Measurements from ENCODE around the gene GNA12. TPM values are rescaled to one million over a fixed set of nuclear protein-coding genes. Genes with fewer than 3 reads are reported as not detected.

Gene GNA12
- total and polyA plus RNA-seq, 2 experiments from 2014 or later: 28.4 to 40.2 TPM

DNA sequence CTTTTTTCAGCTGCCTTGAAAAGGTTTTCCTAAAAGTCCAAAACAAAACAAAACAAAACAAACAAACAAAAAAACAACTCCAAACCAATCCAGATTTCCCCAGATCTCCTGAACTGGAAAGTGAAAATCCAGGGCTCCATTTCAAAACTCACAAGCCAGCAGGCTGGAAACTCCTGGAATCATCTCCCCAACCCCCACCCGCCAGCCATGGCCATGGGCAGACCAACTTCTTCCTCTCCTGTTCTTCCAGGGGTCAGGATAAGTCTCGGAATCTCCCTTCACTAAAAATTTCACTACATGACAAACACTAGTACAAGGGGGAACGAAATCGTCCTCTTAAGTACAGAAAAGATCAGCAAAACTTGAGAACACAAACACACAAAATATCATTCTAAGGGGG is 40.4 kb downstream of the GNA12 start:
- DNase-seq (ENCODE audit: low spot score): no peak
- Histone ChIP-seq H3K4me2 (peak overlapping the region; percentile 71), H3K4me1 (ENCODE audit: insufficient read depth) (peaks cover 62% of the 10 kb centered on the region), H4K20me1 (ENCODE audit: insufficient read depth, poor library complexity, severe bottlenecking) (no peaks in the 10 kb centered on the region), H3K27me3 (no peaks in the 10 kb centered on the region), H3K36me3 (replicated peaks; ENCODE audit: insufficient read depth, low read depth) (no peaks in the 10 kb centered on the region), H2AFZ (no peak overlapping the region), H3K9me3 (ENCODE audit: low read depth) (no peaks in the 10 kb centered on the region), H3K9me2 (replicated peaks; ENCODE audit: insufficient read depth) (no peaks in the 10 kb centered on the region), H3K27ac (peak overlapping the region; percentile 97), H3K79me2 (peaks cover 74% of the 10 kb centered on the region), H3K4me3 (no peak overlapping the region)
- 90% methylated on average over 4 of the region's 4 CpGs for WGBS (ENCODE audit: low lambda C conversion rate, missing lambda C conversion rate)
- TF ChIP-seq EZH2 (IDR thresholded peaks at IDR 0.05; ENCODE audit: borderline replicate concordance) (no peak), EZH2phosphoT487 (IDR thresholded peaks at IDR 0.05; ENCODE audit: low read depth, severe bottlenecking, unreplicated experiment) (no peak)
- TF ChIP-seq, protein P1, sequence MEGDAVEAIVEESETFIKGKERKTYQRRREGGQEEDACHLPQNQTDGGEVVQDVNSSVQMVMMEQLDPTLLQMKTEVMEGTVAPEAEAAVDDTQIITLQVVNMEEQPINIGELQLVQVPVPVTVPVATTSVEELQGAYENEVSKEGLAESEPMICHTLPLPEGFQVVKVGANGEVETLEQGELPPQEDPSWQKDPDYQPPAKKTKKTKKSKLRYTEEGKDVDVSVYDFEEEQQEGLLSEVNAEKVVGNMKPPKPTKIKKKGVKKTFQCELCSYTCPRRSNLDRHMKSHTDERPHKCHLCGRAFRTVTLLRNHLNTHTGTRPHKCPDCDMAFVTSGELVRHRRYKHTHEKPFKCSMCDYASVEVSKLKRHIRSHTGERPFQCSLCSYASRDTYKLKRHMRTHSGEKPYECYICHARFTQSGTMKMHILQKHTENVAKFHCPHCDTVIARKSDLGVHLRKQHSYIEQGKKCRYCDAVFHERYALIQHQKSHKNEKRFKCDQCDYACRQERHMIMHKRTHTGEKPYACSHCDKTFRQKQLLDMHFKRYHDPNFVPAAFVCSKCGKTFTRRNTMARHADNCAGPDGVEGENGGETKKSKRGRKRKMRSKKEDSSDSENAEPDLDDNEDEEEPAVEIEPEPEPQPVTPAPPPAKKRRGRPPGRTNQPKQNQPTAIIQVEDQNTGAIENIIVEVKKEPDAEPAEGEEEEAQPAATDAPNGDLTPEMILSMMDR (IDR thresholded peaks at IDR 0.05; ENCODE audit: poor library complexity): no peak

DNA sequence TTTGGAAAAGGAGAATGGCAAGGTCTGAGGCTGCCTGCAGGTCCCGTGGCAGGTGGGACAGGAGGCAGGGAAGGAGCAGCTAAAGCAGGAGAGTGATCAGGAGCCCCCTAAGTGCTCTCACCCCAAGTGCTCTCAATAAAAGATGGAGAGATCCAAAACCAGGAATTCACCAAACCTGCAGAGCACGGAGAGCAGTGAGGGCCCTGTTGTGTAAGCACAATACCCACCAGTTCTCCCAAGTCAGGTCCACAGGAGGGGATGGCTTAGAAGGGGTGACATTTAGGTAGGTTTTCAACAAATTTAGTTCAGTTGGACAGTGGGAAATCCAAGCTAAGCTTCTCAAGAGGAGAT is 40.8 kb downstream of the GNA12 start:
- Histone ChIP-seq H4K20me1 (ENCODE audit: insufficient read depth, poor library complexity, severe bottlenecking) (no peaks in the 10 kb centered on the region), H3K4me1 (ENCODE audit: insufficient read depth) (peaks cover 62% of the 10 kb centered on the region), H3K9me2 (replicated peaks; ENCODE audit: insufficient read depth) (no peaks in the 10 kb centered on the region), H2AFZ (peak overlapping the region; percentile 31), H3K9me3 (ENCODE audit: low read depth) (no peaks in the 10 kb centered on the region), H3K4me3 (no peak overlapping the region), H3K36me3 (replicated peaks; ENCODE audit: insufficient read depth, low read depth) (no peaks in the 10 kb centered on the region), H3K27ac (peak overlapping the region; percentile 97), H3K4me2 (peak overlapping the region; percentile 71), H3K79me2 (peaks cover 74% of the 10 kb centered on the region), H3K27me3 (no peaks in the 10 kb centered on the region)
- DNase-seq (ENCODE audit: low spot score): no peak
- TF ChIP-seq EZH2 (IDR thresholded peaks at IDR 0.05; ENCODE audit: borderline replicate concordance) (no peak), EZH2phosphoT487 (IDR thresholded peaks at IDR 0.05; ENCODE audit: low read depth, severe bottlenecking, unreplicated experiment) (no peak)
- TF ChIP-seq, protein P1 (IDR thresholded peaks at IDR 0.05; ENCODE audit: poor library complexity): no peak
- WGBS (ENCODE audit: low lambda C conversion rate, missing lambda C conversion rate): 53% methylated on average over 2 of the region's 2 CpGs

DNA sequence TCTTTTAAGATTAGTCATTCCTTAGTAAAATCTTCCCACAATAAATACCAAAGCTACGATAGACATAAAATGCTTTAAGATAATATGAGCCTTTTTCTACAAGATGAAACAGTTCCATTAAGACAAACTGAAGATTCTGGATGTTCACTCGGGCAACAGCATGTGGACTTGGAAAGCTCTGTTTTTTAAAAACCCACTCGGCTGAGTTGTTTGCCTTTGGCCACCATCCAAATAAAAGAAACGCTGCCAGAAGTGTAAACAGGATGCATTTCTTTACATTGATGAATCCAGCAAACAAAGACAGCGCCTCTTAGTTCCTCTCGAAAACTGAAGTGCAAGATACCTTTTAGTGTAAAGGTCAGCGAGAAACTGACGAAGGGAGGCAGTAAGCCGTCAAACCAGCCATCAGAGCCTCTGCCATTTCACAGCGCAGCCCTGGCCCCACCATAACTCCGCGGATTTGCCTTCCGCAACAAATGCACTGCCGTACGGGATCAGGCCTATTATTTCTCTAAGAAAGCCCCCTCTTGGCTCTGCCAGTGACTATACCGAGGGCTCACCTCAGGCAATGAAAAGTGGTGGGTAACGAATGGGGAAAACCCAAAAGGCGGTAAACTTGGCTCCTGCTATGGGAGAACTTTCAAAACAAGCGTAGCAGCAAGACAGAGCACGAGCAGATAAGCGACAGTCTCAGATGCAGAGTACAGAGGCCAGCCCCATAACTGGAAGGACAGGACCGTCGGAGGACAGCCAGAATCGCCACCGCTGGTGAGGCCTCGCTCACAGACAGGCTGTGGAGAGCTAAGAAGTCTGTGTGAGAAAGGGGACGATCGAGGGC is 41.4 kb downstream of the GNA12 start:
- 28% methylated on average over 28 of the region's 28 CpGs for WGBS (ENCODE audit: low lambda C conversion rate, missing lambda C conversion rate)
- Histone ChIP-seq H3K27me3 (no peaks in the 10 kb centered on the region), H2AFZ (peak overlapping the region; percentile 31), H3K36me3 (replicated peaks; ENCODE audit: insufficient read depth, low read depth) (no peaks in the 10 kb centered on the region), H3K4me3 (no peak overlapping the region), H3K27ac (peak overlapping the region; percentile 97), H3K4me1 (ENCODE audit: insufficient read depth) (peaks cover 57% of the 10 kb centered on the region), H4K20me1 (ENCODE audit: insufficient read depth, poor library complexity, severe bottlenecking) (no peaks in the 10 kb centered on the region), H3K9me3 (ENCODE audit: low read depth) (no peaks in the 10 kb centered on the region), H3K79me2 (peaks cover 74% of the 10 kb centered on the region), H3K4me2 (peak overlapping the region; percentile 71), H3K9me2 (replicated peaks; ENCODE audit: insufficient read depth) (no peaks in the 10 kb centered on the region)
- TF ChIP-seq EZH2phosphoT487 (IDR thresholded peaks at IDR 0.05; ENCODE audit: low read depth, severe bottlenecking, unreplicated experiment) (no peak), EZH2 (IDR thresholded peaks at IDR 0.05; ENCODE audit: borderline replicate concordance) (no peak)
- TF ChIP-seq, protein P1 (IDR thresholded peaks at IDR 0.05; ENCODE audit: poor library complexity): no peak
- peak; percentile 38 for DNase-seq (ENCODE audit: low spot score)

Measured in hepatocyte (in vitro differentiated cells).